Keratinocyte (primary cell): ENCODE data around the gene TEX36. TPM values are rescaled to one million over a fixed set of nuclear protein-coding genes. Genes with fewer than 3 reads are reported as not detected.

Source experiments
- DNase-seq: peaks from one replicate; pipeline ENCODE4 v3.0.0-alpha.2; 2011; ENCODE audit warnings: low read depth, missing footprints, low spot score
- FAIRE-seq: peaks from 2 replicates; lab custom pipeline; 2011; peaks lifted over from hg19 to GRCh38; lab: Jason Lieb, UNC
- H2AFZ ChIP-seq: 2 replicates; pipeline ENCODE4 v1.6.0; 2012; ENCODE audit warnings: low read length, control low read depth, inconsistent platforms; ENCODE audit not compliant: control insufficient read depth
- H3K27ac ChIP-seq: 2 replicates; pipeline ENCODE4 v1.5.1; 2011; ENCODE audit warnings: low read length; ENCODE audit not compliant: control insufficient read depth, insufficient read depth
- H3K27me3 ChIP-seq: 3 replicates; pipeline ENCODE4 v1.6.0; 2011; ENCODE audit warnings: low read length; ENCODE audit not compliant: control insufficient read depth, insufficient read depth; ENCODE audit errors: extremely low read depth
- H3K36me3 ChIP-seq, 2 experiments: 2 replicates in 1 of 2; 3 replicates in 1 of 2; pipeline ENCODE4 v1.5.1; 2011; ENCODE audit warnings: low read length in 2 of 2, mild to moderate bottlenecking in 1 of 2; ENCODE audit not compliant: control insufficient read depth in 2 of 2, insufficient read depth in 2 of 2; ENCODE audit errors: extremely low read depth in 1 of 2
- H3K4me1 ChIP-seq: 3 replicates; pipeline ENCODE4 v1.5.1; 2011; ENCODE audit warnings: low read length; ENCODE audit not compliant: control insufficient read depth, insufficient read depth; ENCODE audit errors: extremely low read depth
- H3K4me2 ChIP-seq: 3 replicates; pipeline ENCODE4 v1.6.0; 2011; ENCODE audit warnings: low read depth, low read length; ENCODE audit not compliant: control insufficient read depth, insufficient read depth; ENCODE audit errors: extremely low read depth
- H3K4me3 ChIP-seq, 3 experiments: fragments of 200-600 bp in 1 of 3; sonication (generic) in 1 of 3; 2 replicates in 2 of 3; 3 replicates in 1 of 3; pipeline ENCODE4 v1.5.1; 2011 to 2016; ENCODE audit warnings: low read length in 3 of 3, mild to moderate bottlenecking in 3 of 3, control low read depth in 2 of 3, inconsistent platforms in 1 of 3, low read depth in 1 of 3, mixed read lengths in 1 of 3, mixed run types in 1 of 3, moderate library complexity in 1 of 3; ENCODE audit not compliant: control insufficient read depth in 2 of 3, insufficient read depth in 2 of 3; ENCODE audit errors: extremely low read depth in 1 of 3
- H3K79me2 ChIP-seq: 2 replicates; pipeline ENCODE4 v1.6.0; 2012; ENCODE audit warnings: low read length; ENCODE audit not compliant: control insufficient read depth, insufficient read depth
- H3K9ac ChIP-seq: 3 replicates; pipeline ENCODE4 v1.6.0; 2011; ENCODE audit warnings: low read length; ENCODE audit not compliant: control insufficient read depth, insufficient read depth; ENCODE audit errors: extremely low read depth
- H3K9me1 ChIP-seq: 3 replicates; pipeline ENCODE4 v1.6.0; 2011; ENCODE audit warnings: low read length; ENCODE audit not compliant: control insufficient read depth, insufficient read depth; ENCODE audit errors: extremely low read depth
- H3K9me3 ChIP-seq: 2 replicates; pipeline ENCODE4 v1.5.1; 2012; ENCODE audit warnings: low read depth, low read length; ENCODE audit not compliant: control insufficient read depth
- H4K20me1 ChIP-seq: 3 replicates; pipeline ENCODE4 v1.6.0; 2011; ENCODE audit warnings: low read length; ENCODE audit not compliant: control insufficient read depth, insufficient read depth; ENCODE audit errors: extremely low read depth
- EZH2 ChIP-seq: IDR thresholded peaks from one replicate; pipeline ENCODE4 v1.6.1; 2012; ENCODE audit warnings: inconsistent platforms, mild to moderate bottlenecking, low read length, moderate library complexity
- dilution Hi-C: fragments of 300-500 bp; cut with MboI; formaldehyde crosslinking; loops from one replicate; pipeline ENCODE4 v1.7.0; 2020; ENCODE audit warnings: low sequenced_read_pairs; ENCODE audit not compliant: extremely low pct_ligation_motif_present
- polyA plus RNA-seq, 5 experiments: library from polyadenylated mRNA; depleted of rRNA in 3 of 5; stranded (reverse) in 3 of 5; stranded (forward) in 1 of 5; unstranded in 1 of 5; fragments of >200 nt; gene quantifications; 1 replicate in 1 of 5; 2 replicates in 3 of 5; 3 replicates in 1 of 5; pipeline versions ENCODE4 v1.2.1 to v1.2.3, GENCODE V29; 2011 to 2012; ENCODE audit warnings: missing spikeins in 2 of 5, low read depth in 1 of 5, low replicate concordance in 1 of 5
- TF ChIP-seq, protein P1 (sequence below), 3 experiments: IDR thresholded peaks in 1 of 3; conservative IDR thresholded peaks in 1 of 3; optimal IDR thresholded peaks in 1 of 3; 2 replicates in 2 of 3; 3 replicates in 1 of 3; pipeline versions ENCODE3 to v1.5.1; 2011; ENCODE audit warnings: low read length in 3 of 3, mild to moderate bottlenecking in 3 of 3, moderate library complexity in 2 of 3, control low read depth in 1 of 3, inconsistent platforms in 1 of 3; ENCODE audit not compliant: insufficient read depth in 2 of 3; ENCODE audit errors: extremely low read depth in 1 of 3

Gene TEX36
- polyA plus RNA-seq, 1 donor (not counting 4 experiments of a cell fraction or from before 2014, with no cell fraction given) = not detected

GRCh38 chr10:125679436-125679835, 3.5 kb downstream of the TEX36 start:
- Histone ChIP-seq H3K4me1 (no peaks in the 10 kb centered on the region), H3K9me3 (no peaks in the 10 kb centered on the region), H3K9me1 (no peaks in the 10 kb centered on the region), H3K36me3 (no peaks in the 10 kb centered on the region), H4K20me1 (no peaks in the 10 kb centered on the region), H3K9ac (no peak overlapping the region), H3K79me2 (no peaks in the 10 kb centered on the region), H3K4me2 (no peak overlapping the region), H2AFZ (no peak overlapping the region), H3K27me3 (peaks cover 9% of the 10 kb centered on the region), H3K27ac (no peak overlapping the region), H3K4me3 (no peak overlapping the region)
- TF ChIP-seq EZH2 = no peak
- TF ChIP-seq, protein P1, sequence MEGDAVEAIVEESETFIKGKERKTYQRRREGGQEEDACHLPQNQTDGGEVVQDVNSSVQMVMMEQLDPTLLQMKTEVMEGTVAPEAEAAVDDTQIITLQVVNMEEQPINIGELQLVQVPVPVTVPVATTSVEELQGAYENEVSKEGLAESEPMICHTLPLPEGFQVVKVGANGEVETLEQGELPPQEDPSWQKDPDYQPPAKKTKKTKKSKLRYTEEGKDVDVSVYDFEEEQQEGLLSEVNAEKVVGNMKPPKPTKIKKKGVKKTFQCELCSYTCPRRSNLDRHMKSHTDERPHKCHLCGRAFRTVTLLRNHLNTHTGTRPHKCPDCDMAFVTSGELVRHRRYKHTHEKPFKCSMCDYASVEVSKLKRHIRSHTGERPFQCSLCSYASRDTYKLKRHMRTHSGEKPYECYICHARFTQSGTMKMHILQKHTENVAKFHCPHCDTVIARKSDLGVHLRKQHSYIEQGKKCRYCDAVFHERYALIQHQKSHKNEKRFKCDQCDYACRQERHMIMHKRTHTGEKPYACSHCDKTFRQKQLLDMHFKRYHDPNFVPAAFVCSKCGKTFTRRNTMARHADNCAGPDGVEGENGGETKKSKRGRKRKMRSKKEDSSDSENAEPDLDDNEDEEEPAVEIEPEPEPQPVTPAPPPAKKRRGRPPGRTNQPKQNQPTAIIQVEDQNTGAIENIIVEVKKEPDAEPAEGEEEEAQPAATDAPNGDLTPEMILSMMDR (optimal IDR thresholded peaks at IDR 0.05 in 1 of 3, IDR thresholded peaks at IDR 0.05 in 1 of 3, conservative IDR thresholded peaks at IDR 0.05 in 1 of 3; ENCODE audit: extremely low read depth in 1 of 3, insufficient read depth in 2 of 3, low read length in 3 of 3) = no peak
- no peak for FAIRE-seq
- DNase-seq = no peak
- dilution Hi-C loops = no loop called here

- no peak overlapping the region for H2AFZ ChIP-seq
- H3K79me2 ChIP-seq = no peaks in the 10 kb centered on the region
- H3K9me3 ChIP-seq = no peaks in the 10 kb centered on the region
- H3K27ac ChIP-seq = no peak overlapping the region
- FAIRE-seq (no peak), DNase-seq (no peak)
- dilution Hi-C loops = no loop called here
- no peaks in the 10 kb centered on the region for H4K20me1 ChIP-seq
- H3K9ac ChIP-seq = no peak overlapping the region
- H3K4me1 ChIP-seq = no peaks in the 10 kb centered on the region
- no peaks in the 10 kb centered on the region for H3K9me1 ChIP-seq
- TF ChIP-seq, protein P1 (optimal IDR thresholded peaks at IDR 0.05 in 1 of 3, IDR thresholded peaks at IDR 0.05 in 1 of 3, conservative IDR thresholded peaks at IDR 0.05 in 1 of 3; ENCODE audit: extremely low read depth in 1 of 3, insufficient read depth in 2 of 3, low read length in 3 of 3) = no peak
- no peak for TF ChIP-seq EZH2
- peaks cover 9% of the 10 kb centered on the region for H3K27me3 ChIP-seq
- no peak overlapping the region for H3K4me3 ChIP-seq
- H3K4me2 ChIP-seq = no peak overlapping the region
- H3K36me3 ChIP-seq = no peaks in the 10 kb centered on the region
These were observed 10.1 kb downstream of the TEX36 start for GRCh38 chr10:125672884-125673283.
